SU-DHL-6 (cell line): Measurements from ENCODE around the gene THSD8.
"Not testable (repeated sequence)": the region's sequence is repeated elsewhere in the genome, so short reads cannot be mapped to it uniquely, and the experiment has no call there.

Experiments used
- H2AFZ ChIP-seq: fragments of 200-600 bp; sonication (generic); 2 replicates; pipeline ENCODE4 v1.6.1; 2014; ENCODE audit warnings: low read depth, mild to moderate bottlenecking, moderate library complexity, mixed read lengths, antibody characterized with exemption, low read length; ENCODE audit not compliant: severe bottlenecking
- H3F3A ChIP-seq: fragments of 200-600 bp; shearing (Covaris generic); 2 replicates; pipeline ENCODE4 v1.6.0; 2016; ENCODE audit warnings: antibody characterized with exemption, mild to moderate bottlenecking; ENCODE audit not compliant: insufficient read depth
- H3K27ac ChIP-seq: fragments of 200-600 bp; sonication (generic); 2 replicates; pipeline ENCODE4 v1.5.1; 2016; ENCODE audit warnings: low read depth, mild to moderate bottlenecking, low read length, moderate library complexity, mixed read lengths
- H3K27me3 ChIP-seq: fragments of 200-600 bp; sonication (generic), shearing (Covaris generic); 2 replicates; pipeline ENCODE4 v1.6.0; 2014; ENCODE audit warnings: mild to moderate bottlenecking, low read length
- H3K36me3 ChIP-seq: fragments of 200-600 bp; sonication (generic); 2 replicates; pipeline ENCODE4 v1.6.1; 2014; ENCODE audit warnings: mild to moderate bottlenecking, low read length, mixed read lengths
- H3K4me2 ChIP-seq: fragments of 300-600, 200-600 bp; shearing (Covaris generic), sonication (generic); 2 replicates; pipeline ENCODE4 v1.6.0; 2014; ENCODE audit warnings: low read length, low read depth, mild to moderate bottlenecking; ENCODE audit not compliant: poor library complexity, severe bottlenecking
- H3K4me3 ChIP-seq: fragments of 200-600 bp; sonication (generic); 2 replicates; pipeline ENCODE4 v1.5.1; 2014; ENCODE audit warnings: antibody characterized with exemption, low read length, mild to moderate bottlenecking, mixed read lengths; ENCODE audit not compliant: insufficient read depth, poor library complexity, severe bottlenecking
- H3K79me2 ChIP-seq: fragments of 200-600 bp; sonication (generic); 2 replicates; pipeline ENCODE4 v1.6.1; 2014; ENCODE audit warnings: mild to moderate bottlenecking, low read length, moderate library complexity; ENCODE audit not compliant: insufficient read depth
- H3K9ac ChIP-seq: fragments of 200-600 bp; sonication (generic); 2 replicates; pipeline ENCODE4 v1.7.0; 2014; ENCODE audit warnings: mild to moderate bottlenecking, low read length
- H3K9me2 ChIP-seq: fragments of 200-600 bp; sonication (generic); replicated peaks from 2 replicates; pipeline ENCODE4 v1.6.1; 2014; ENCODE audit warnings: low read length; ENCODE audit not compliant: insufficient read depth
- H3K9me3 ChIP-seq: fragments of 200-600 bp; sonication (generic); 2 replicates; pipeline ENCODE4 v1.6.1; 2014; ENCODE audit warnings: low read length, mixed read lengths; ENCODE audit not compliant: insufficient read depth
- H4K20me1 ChIP-seq: fragments of 200-600 bp; sonication (generic); 2 replicates; pipeline ENCODE4 v1.6.1; 2014; ENCODE audit warnings: low read depth, mild to moderate bottlenecking, antibody characterized with exemption, low read length, moderate library complexity, mixed read lengths
- EZH2phosphoT487 ChIP-seq: fragments of 200-600 bp; sonication (generic), shearing (Covaris generic); conservative IDR thresholded peaks from 2 replicates; pipeline ENCODE4 v1.6.1; 2018; ENCODE audit warnings: mild to moderate bottlenecking, antibody characterized with exemption, low read length, moderate library complexity, mixed read lengths
- TF ChIP-seq, protein P1 (sequence below): fragments of 200-600 bp; sonication (generic); IDR thresholded peaks from one replicate; pipeline ENCODE4 v1.5.1; 2017; ENCODE audit warnings: antibody characterized with exemption, mild to moderate bottlenecking, low read length, moderate library complexity; ENCODE audit not compliant: insufficient read depth, poor library complexity, severe bottlenecking

Gene THSD8

DNA sequence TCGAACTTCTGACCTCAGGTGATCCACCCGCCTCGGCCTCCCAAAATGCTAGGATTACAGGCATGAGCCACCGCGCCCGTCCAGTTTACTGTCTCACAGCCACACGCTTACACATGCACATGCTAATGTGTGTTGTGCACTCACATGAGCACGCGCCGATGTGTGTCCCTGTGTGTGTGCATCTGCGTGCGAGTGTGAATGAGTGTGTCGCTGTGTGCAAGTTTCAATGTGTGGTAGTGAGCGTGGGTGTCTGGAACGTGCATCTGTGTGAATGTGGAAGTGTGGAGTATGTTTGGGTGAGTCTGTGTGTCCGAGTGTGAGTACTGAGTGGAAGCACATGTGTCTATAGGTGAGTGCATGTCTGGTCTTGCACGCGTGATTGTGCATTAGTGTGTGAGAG is 40.6 kb downstream of the THSD8 start:
- 0 out of 2 replicates have a peak, but pooled peaks cover 4% of the 10 kb centered on the region for H3K79me2 ChIP-seq
- no peaks in the 10 kb centered on the region for H3K27me3 ChIP-seq
- no peak overlapping the region for H3K9ac ChIP-seq
- TF ChIP-seq EZH2phosphoT487: no peak
- TF ChIP-seq, protein P1, sequence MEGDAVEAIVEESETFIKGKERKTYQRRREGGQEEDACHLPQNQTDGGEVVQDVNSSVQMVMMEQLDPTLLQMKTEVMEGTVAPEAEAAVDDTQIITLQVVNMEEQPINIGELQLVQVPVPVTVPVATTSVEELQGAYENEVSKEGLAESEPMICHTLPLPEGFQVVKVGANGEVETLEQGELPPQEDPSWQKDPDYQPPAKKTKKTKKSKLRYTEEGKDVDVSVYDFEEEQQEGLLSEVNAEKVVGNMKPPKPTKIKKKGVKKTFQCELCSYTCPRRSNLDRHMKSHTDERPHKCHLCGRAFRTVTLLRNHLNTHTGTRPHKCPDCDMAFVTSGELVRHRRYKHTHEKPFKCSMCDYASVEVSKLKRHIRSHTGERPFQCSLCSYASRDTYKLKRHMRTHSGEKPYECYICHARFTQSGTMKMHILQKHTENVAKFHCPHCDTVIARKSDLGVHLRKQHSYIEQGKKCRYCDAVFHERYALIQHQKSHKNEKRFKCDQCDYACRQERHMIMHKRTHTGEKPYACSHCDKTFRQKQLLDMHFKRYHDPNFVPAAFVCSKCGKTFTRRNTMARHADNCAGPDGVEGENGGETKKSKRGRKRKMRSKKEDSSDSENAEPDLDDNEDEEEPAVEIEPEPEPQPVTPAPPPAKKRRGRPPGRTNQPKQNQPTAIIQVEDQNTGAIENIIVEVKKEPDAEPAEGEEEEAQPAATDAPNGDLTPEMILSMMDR: no peak
- H3K9me2 ChIP-seq: no peaks in the 10 kb centered on the region
- no peak overlapping the region for H3K4me3 ChIP-seq
- H3K4me2 ChIP-seq: no peak overlapping the region
- H2AFZ ChIP-seq: no peak overlapping the region
- H3K36me3 ChIP-seq: no peaks in the 10 kb centered on the region
- peaks cover 12% of the 10 kb centered on the region for H3F3A ChIP-seq
- H3K9me3 ChIP-seq: no peaks in the 10 kb centered on the region
- H3K27ac ChIP-seq: no peak overlapping the region
- H4K20me1 ChIP-seq: no peaks in the 10 kb centered on the region

DNA sequence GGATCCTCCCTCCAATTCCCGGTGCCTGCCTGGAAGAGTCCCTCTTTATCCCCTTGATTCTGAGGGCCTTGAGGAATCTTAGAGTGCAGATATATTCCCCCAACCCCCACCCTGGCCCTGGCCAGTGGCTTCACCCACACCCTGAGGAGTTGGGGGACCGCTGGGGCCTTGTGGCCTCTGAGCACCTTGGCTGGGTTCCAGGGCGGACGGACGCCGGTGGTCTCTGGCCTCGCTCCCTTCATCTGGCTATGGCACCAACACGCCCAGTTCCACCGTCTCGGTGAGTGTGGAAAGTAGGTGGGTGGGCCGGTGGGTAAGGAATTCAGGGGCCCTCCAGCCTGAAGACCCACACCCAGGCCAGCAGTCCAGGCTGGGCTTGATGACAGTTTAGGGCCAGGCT is 41.5 kb downstream of the THSD8 start:
- no peaks in the 10 kb centered on the region for H3K36me3 ChIP-seq
- no peaks in the 10 kb centered on the region for H3K9me2 ChIP-seq
- H3K4me2 ChIP-seq: no peak overlapping the region
- 0 out of 2 replicates have a peak, but pooled peaks cover 4% of the 10 kb centered on the region for H3K79me2 ChIP-seq
- H3K4me3 ChIP-seq: no peak overlapping the region
- H2AFZ ChIP-seq: no peak overlapping the region
- peaks cover 12% of the 10 kb centered on the region for H3F3A ChIP-seq
- H3K27ac ChIP-seq: no peak overlapping the region
- H3K9ac ChIP-seq: no peak overlapping the region
- H4K20me1 ChIP-seq: no peaks in the 10 kb centered on the region
- TF ChIP-seq, protein P1: no peak
- no peak for TF ChIP-seq EZH2phosphoT487
- H3K9me3 ChIP-seq: no peaks in the 10 kb centered on the region
- H3K27me3 ChIP-seq: no peaks in the 10 kb centered on the region

DNA sequence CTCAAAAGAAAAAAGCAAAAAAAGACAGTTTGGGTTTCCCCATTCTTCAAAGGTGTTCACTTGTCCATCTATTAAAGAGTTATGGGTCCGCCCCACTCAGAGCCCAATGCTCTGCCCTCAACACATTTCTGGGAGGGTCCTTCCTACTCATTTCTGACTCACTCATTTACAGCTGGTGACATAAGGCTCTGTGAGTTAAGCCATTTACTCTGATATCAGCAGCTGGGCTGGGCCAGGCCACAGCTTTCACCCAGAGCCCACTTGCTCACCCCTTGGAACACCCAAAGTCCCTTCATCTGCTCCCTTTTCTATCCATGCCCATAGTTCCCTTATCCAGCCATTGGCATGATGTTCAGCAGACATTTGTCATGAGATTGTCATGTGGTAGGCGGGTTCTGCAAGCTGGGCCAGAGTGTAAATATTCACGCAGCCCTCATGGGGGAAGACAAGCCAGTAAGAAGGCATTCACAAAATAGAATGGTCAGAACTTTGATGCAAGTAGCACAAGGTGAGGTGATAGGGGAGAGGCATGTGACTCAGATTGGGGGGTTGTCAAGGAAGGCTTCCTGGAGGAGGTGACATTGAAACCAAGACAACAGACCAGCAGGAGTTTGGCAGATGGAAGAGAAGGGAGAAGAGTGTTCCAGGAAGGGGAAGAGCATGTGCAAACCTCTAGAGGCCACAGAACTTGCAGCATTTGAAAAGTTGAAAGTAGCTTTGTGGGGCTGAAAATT is 42.3 kb downstream of the THSD8 start:
- Histone ChIP-seq H3K79me2 (0 out of 2 replicates have a peak, but pooled peaks cover 4% of the 10 kb centered on the region), H3K9me3 (no peaks in the 10 kb centered on the region), H3F3A (peaks cover 9% of the 10 kb centered on the region), H2AFZ (no peak overlapping the region), H4K20me1 (no peaks in the 10 kb centered on the region), H3K9ac (no peak overlapping the region), H3K36me3 (no peaks in the 10 kb centered on the region), H3K4me2 (no peak overlapping the region), H3K27me3 (no peaks in the 10 kb centered on the region), H3K9me2 (no peaks in the 10 kb centered on the region), H3K27ac (no peak overlapping the region), H3K4me3 (no peak overlapping the region)
- no peak for TF ChIP-seq EZH2phosphoT487
- TF ChIP-seq, protein P1: no peak

DNA sequence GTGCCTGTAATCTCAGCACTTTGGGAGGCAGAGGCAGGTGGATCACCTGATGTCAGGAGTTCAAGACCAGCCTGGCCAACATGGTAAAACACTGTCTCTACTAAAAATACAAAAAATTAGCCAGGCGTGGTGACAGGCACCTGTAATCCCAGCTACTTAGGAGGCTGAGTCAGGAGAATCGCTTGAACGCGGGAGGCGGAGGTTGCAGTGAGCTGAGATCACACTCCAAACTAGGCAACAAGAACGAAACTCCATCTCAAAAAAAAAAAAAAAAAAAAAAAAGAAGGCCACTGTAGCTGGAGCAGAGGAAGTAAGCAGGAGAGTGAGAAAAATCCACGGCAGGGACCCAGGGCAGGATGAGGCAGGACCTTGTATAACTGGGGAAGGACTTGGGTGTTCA is 44.7 kb downstream of the THSD8 start:
- not testable (repeated sequence) for H3K9me3 ChIP-seq, H3K9me2 ChIP-seq, H3F3A ChIP-seq, H3K27me3 ChIP-seq, H2AFZ ChIP-seq, H3K4me2 ChIP-seq, H3K36me3 ChIP-seq, H3K79me2 ChIP-seq, H3K27ac ChIP-seq, H3K9ac ChIP-seq, H4K20me1 ChIP-seq, H3K4me3 ChIP-seq
